NCI-H128 (cell line): Measurements from ENCODE around the gene CDK9.

ENCODE experiments used
- DNase-seq: peaks from one replicate; lab custom pipeline; 2025; ENCODE audit not compliant: unreplicated experiment; lab: John Stamatoyannopoulos, UW

CDK9 gene

DNA sequence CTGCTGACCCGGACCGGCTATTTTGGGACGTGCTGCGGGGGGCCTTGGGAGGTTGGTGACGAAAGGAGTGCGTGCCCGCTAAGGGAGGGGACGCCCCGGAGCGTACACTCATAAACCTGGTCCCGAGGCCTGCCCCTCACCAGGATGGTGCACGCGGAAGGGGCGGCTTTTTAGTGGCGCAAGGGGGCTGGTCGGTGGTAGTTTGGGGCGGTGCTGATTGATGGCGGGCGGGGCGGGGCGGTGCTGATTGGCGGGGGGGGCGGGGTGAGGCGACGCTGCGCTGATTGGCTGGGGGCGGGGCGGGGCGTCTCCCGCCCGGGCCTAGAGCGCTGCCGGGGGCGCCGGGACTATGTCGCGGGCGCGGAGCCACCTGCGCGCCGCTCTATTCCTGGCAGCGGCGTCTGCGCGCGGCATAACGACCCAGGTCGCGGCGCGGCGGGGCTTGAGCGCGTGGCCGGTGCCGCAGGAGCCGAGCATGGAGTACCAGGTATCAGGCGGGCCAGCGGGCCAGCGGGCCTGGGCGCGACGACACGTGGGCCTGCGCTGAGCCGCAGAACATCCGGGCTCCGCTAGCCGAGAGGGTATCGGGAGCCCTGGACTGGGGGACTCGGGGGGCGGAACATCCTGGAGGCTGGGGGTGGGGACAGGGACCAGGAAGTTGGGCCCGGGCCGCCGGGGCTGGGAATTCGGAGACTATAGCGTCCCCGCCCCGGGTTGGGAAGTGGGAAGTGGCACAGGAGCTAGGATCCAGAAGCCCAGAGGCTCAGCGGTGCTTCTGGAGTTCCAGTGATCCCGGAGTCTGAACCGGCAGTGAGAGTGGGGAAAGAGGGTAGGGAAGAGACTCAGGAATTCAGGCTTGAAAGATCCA, 17.0 kb downstream of the CDK9 start, which contains the start of gene FPGS:
Gene FPGS, plus strand, starts transcription at position 307 of the 868 bp plus-strand sequence. Its CDS starts 43 bp downstream, at position 350.
- peak; percentile 72 for DNase-seq

DNA sequence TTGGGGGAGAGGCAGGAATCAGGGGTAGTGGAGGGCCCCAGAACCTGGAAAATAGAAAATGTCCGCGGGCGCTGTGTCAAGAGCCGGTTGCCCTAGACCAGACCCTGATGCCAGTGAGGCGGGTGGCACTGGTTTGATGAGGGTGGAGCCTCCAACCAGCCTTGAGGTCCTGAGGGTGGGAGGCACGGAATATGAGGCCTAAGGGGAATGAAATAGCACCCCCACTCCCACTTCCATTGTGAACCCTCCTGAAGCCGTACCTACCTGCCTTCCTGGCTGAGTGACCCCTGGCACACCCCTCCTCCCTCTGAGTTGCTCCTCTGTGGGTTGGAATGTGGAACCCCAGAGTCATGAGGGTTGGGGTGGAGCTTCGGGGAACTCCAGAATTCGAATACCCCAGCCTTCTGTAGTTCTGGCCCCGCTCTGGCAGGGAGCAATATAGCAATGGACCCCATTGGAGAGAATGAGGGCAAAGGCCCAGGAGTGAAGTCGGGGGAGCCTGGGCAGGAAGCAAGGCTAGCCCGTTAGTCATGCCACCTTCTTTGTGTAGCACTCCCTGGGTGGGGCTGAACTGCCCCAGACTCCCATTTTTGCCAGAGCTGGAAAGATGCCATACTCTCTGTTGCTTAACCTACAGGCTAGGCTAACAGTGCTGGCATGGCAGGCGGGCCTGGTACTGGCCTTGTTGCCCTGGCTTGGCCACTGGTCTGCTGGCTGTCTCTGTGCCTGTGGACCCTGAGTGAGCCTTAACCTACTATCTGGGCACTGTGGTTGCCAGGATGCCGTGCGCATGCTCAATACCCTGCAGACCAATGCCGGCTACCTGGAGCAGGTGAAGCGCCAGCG, 17.9 kb downstream of the CDK9 start:
- no peak for DNase-seq

DNA sequence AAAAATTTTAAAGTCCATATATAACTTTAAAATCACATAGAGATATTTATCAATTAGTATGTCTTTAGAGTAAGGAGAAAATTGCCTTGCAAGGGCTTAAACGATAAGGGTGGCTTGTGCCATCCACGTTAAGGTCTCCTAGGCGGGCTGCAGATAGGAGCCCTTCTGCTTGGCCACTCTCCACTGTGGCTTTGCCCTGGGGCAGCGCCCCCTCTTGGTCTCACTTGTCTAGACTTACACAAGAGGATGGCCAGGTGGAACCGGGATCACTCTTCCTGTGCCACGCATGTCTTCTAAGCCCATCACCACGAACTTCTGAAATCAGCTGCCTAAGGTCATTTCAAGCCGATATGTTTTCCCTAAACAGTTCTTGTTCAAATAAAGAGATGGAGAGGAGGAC, 19.8 kb downstream of the CDK9 start:
- no peak for DNase-seq

DNA sequence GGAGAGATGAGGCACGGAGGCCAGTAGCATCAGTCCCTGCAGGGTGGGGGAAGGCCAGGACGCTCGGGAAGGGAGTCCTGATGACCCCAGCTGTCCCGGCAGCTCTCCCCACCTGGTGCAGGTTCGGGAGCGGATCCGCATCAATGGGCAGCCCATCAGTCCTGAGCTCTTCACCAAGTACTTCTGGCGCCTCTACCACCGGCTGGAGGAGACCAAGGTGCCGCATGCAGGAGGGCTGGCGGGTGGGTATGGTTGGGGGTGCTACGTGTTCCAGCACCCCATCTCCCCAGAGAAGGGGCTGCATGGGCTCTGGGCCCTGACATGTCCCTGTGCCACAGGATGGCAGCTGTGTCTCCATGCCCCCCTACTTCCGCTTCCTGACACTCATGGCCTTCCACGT, 21.0 kb downstream of the CDK9 start:
- DNase-seq = no peak

DNA sequence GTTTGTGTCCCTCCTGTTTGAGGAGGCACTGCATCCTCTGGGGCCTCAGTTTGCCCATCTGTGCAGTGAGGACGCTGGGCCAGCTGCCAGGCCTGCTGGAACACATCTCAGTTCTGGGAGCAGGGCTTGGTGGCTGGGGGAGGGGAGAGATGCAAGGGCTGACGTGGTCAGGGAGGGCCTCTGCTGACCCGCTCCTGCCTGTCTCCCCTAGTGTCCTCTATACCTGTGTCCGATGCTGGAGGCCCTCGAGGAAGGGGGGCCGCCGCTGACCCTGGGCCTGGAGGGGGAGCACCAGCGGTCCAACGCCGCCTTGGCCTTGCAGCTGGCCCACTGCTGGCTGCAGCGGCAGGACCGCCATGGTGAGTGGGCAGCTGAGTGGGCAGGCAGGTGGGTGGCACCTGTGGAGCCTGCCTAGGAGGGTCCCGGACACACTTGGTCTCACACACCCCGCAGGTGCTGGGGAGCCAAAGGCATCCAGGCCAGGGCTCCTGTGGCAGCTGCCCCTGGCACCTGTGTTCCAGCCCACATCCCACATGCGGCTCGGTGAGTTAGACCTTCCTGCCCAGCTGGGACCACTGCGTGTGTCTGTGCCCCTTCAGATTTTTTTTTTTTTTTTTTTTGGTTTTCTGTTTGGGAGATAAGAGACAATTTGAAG, 22.6 kb downstream of the CDK9 start:
- DNase-seq = no peak

DNA sequence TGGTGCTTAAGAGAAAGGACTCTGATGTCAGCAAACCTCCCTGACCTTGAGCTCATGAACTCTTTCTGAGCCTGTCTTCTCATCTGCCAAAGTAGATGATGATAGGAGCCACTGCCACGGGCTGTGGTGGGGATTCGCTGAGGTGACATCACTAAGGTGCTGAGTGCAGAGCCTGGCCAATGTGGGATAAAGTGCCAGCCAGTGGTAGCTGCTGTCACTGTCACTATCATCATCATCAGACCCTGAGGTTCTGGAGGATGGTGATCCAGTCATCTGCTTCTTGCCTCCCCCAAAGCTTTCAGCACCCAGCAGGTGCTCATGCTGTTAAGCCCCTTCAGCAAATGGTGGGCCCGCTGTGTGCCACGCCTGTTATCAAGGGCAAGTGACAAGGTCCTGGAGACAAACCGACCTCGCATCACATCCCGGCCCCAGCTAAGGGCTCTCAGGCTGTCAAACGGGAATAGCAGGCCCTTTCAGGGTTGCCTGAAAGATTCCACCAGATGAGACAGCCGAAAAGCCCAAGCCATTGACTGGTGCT, 23.2 kb downstream of the CDK9 start:
- DNase-seq = no peak

DNA sequence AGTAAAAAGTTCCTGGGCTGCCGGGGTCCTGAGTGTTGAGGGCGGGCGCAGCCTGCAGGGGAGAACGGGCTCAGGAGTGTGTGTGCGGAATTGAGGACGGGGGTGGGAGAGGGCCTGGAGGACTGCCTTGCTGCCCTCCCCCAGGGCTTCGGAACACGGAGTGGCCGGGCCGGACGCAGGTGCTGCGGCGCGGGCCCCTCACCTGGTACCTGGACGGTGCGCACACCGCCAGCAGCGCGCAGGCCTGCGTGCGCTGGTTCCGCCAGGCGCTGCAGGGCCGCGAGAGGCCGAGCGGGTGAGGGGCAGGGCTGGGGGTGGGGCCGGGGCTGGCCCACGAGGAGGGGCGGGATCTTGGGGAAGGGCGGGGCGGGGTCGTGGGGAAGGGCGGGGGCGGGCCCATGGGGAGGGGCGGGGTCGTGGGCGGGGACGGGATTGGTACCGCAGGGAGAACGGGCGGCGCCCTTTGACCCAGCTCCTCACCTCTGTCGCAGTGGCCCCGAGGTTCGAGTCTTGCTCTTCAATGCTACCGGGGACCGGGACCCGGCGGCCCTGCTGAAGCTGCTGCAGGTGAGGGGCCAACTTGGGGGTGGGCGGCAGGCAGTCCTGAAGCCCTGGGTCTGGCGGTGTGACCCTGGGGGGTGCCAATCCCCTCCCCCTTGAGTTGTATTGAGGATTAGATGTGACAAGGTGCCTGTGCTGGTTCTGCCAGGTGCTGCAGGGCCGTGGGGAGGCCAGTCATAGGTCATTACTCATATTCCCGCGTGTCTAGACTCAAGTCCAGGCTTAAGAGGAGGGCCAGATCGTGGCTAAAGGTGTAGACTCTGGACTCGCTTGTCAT, 23.9 kb downstream of the CDK9 start:
- DNase-seq = no peak

DNA sequence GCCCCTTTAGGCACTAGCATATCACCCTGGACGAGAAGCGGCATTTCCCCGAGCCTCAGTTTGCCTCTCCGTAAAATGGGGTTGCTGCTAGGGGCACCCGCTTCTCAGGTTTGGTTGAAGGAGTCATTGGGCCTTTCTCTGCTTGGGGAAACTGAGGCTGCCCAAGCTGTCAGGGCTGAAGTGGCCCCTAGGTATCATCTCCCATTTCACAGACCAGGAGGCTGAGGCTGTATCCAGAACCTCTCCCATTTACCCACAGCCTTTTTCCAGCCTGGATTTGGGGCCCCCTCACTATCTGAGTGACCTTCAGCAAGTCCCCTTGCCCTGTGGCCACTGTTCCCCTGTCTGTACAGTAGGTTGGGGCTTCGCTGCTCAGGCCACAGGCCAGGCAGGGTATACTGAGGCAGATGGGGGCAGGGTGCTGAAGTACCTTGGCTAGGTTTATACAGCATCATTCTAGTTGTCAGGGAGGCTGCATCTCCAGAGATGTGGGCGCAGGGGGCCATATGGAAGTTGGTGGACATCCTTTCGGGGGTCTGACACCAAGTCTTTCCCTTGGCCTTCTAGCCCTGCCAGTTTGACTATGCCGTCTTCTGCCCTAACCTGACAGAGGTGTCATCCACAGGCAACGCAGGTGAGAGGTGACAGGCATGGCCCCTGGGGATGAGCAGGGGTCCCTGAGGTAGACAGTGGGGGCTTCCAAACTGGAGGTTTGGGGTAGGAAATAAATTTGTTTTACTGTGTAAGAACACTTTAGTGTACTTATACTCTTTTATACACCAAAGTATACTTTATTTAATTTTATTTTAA, 24.7 kb downstream of the CDK9 start:
- no peak for DNase-seq

DNA sequence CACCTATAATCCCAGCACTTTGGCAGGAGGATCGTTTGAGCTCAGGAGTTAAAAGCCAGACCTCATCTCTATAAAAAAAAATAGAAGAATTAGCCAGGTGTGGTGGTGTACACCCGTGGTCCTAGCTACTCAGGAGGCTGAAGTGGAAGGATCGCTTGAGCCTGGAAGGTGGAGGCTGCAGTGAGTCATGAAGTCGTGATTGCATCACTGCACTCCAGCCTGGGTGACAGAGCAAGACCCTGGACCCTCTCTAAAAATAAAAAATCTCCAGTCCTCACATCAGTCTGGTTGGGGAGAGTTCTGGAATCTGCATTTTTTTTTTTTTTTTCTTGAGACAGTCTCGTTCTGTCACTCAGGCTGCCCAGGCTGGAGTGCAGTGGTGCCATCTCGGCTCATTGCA, 26.2 kb downstream of the CDK9 start:
- no peak for DNase-seq

DNA sequence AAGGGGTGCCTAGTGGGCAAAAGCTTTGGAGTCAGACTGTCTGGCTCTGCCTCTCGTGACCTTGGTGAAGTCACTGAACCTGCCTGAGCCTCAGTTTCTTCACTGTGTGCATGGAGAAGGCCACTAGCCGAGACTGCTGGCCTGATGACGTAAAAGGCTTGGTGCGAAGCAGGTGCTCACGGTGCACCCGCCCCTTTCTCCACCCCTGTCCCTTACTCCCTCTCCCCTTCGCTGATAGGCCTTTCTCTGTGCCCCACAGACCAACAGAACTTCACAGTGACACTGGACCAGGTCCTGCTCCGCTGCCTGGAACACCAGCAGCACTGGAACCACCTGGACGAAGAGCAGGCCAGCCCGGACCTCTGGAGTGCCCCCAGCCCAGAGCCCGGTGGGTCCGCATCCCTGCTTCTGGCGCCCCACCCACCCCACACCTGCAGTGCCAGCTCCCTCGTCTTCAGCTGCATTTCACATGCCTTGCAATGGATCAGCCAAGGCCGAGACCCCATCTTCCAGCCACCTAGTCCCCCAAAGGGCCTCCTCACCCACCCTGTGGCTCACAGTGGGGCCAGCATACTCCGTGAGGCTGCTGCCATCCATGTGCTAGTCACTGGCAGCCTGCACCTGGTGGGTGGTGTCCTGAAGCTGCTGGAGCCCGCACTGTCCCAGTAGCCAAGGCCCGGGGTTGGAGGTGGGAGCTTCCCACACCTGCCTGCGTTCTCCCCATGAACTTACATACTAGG, 27.3 kb downstream of the CDK9 start:
- no peak for DNase-seq

DNA sequence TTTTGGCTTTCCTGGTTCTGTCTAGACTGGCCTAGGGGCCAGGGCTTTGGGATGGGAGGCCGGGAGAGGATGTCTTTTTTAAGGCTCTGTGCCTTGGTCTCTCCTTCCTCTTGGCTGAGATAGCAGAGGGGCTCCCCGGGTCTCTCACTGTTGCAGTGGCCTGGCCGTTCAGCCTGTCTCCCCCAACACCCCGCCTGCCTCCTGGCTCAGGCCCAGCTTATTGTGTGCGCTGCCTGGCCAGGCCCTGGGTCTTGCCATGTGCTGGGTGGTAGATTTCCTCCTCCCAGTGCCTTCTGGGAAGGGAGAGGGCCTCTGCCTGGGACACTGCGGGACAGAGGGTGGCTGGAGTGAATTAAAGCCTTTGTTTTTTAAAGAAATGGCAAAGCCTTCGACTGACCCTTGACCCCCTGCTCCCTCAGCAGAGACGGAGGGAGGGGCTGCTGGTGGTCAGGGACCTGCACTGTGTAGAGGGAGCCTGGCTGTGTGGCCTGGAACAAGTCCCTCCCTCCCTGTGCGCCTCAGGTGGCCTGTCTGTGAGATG, 27.9 kb downstream of the CDK9 start:
- no peak for DNase-seq

DNA sequence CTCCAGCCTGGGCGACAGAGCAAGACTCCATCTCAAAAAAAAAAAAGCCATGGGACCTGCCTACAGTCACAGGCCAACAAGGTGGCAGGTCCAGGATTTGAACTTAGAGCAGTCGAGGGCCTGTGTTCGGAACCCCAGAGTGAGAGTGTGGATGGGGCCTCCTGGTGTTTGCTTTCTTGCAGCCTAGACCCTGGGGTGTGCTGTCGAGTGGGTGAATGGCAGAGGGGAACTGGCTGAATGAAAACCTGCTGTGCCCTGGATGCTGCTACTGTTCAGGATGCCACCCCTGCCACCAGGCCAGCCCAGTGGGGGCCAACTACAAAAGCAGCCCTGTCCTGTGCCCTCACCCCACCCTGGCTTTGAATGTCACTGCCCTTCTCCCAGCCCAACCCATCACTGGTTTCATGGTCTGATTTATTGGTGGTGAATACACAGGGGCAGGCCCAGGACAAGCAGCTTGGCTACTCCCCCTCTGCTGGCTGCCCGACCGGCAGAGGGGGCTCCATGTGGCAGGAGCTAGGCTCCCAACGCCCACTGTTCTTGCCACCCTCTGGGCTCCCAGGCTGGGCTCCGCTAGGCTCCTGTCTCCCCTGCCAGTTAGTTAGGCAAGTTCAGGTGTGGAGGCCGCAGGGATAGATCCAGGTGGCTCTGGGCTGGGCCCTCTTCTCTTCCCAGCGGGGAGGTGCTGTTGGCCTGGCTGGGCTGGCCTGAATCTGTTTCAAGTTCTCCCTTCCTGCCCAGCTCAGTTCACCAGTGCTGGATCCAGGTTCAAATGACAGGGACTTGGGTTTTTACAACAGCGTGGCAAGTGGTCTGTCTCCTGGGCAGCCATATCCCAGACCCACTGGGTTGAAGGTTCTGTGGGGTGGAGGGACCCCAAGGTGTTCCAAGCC, 29.0 kb downstream of the CDK9 start:
- no peak for DNase-seq

DNA sequence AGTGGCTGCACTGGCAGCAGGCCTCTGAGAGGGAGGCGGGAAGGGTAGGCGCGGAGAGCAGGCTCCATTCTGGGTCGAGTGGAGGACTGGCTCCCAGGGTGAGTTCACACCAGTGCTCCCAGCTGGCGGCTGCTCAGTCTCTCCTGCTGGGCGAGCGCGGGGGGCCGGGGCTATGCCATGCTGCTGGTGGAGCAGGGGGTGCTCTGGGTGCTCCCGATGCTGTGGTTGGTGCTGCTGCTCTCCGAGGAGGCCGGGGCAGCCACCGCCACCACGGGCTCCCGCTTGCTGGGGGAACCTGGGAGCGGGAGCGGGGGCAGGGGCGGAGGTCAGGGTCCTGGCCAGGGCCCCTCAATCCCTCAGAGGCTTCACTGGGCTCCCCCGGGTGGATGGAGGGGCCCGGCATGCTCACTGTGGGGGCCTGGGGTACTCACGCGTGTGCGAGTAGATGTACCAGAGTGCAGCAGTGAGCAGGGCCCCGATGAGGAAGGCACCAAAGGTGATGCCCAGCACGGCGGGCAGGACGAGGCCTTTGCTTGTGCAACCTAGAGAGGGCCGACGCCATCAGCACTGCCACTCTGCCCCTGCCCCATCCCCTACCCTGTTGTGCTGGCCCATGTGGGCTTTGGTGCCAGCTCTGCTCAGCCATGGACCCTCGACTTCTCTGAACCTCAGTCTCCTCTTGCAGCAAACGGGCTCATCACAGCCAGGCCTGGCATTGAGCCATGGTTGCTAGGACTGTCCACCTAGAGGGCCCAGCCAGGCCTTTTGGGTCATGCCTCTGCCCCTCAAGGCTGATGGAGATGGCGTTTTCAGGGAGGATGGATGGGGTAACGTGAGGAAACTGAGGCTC, 29.9 kb downstream of the CDK9 start:
- no peak for DNase-seq

DNA sequence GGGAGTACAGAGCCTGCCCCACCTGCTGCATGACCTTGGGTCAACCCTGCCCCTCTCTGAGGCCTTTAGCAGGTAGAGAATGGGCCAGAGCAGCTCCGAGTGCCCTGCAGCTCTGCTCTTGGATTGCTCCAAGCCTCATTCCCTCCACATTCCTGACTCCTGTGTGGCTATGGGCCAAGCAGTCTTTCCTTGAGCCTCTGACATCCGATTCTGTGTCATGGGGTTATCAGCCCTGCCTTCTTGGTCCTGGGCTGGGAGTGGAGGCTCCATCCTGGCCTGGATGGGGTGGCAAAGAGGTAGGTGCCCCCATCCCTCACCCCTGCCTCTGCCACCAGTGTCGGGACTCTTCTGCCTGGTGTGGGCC, 30.5 kb downstream of the CDK9 start:
- no peak for DNase-seq

DNA sequence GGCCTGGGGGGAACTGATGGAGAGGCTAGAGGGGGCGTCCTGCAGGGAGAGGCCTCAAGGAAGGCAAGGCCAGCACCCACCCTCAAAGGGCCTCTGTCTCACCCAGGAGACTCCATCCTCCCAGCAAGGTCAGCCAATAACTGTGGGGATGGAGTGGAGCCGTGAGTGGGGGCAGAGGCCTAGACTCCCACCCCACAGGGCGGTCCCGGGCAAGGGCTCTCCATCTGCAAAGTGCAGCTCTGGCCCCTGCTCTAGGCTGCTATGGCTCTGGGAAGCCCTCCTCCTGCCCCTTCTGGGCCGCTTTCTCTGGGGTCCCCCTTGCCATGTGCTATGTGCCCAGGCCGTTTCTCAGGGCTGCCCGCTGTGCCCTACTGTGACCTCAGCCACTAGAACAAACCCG, 30.9 kb downstream of the CDK9 start:
- no peak for DNase-seq

DNA sequence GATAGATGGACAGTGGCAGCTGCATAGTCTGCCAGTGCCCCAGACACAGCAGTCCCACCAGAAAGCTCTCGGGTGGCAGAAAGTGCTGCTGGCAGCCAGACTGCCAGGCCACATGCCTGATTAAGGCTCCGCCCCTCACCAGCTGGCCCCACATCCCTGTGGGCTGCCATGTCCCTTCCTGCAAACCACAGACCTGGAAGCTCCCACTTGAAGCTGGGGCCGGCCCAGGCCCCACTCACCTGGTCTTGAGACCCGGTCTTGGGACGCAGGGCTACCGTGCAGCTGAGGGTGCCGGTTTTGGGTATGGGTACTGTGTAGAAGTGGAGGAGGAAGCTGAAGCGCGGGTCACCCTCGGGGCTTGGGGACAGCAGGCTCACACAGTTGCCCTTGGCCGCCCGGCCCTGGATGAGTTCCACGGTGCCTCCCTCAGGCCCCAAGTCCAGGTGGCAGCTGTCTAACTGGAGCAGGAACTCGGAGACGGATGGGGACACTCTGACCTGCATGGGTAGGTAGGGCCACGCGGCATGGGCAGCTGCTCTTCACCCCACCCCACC, 32.1 kb downstream of the CDK9 start:
- no peak for DNase-seq
